A549 (cell line): ENCODE results near the gene XPO4. TPM values are rescaled to one million over a fixed set of nuclear protein-coding genes. Genes with fewer than 3 reads are reported as not detected.

Experiments used
- ATAC-seq, 2 experiments: fragments of 200-7000 bp in 1 of 2; fragments of >200 bp in 1 of 2; cut with Nextera tagmentation in 1 of 2; cut with Tn5 transposase in 1 of 2; 3 replicates each; pipeline versions ENCODE4 v1.8.0 to v1.9.1; 2018 to 2020; ENCODE audit warnings: mild to moderate bottlenecking in 1 of 2, moderate library complexity in 1 of 2
- CTCF ChIA-PET: fragments of 300-600 bp; sonication (Branson Sonifier 250); formaldehyde crosslinking; extraction: SDS; loops from one replicate; lab custom pipeline; 2021; ENCODE audit warnings: antibody characterized with exemption, inconsistent platforms; lab: Yijun Ruan, JAX
- POLR2A ChIA-PET: fragments of 350-600 bp; formaldehyde crosslinking; extraction: SDS; loops from one replicate; lab custom pipeline; 2021; ENCODE audit warnings: antibody characterized with exemption, inconsistent platforms; lab: Yijun Ruan, JAX
- DNase-seq, 2 experiments: peaks; one replicate each; pipeline versions ENCODE4 v3.0.0 to v3.0.0-alpha.2; 2011 to 2016; ENCODE audit warnings: low read depth in 1 of 2, low spot score in 1 of 2
- FAIRE-seq: peaks from 2 replicates; lab custom pipeline; 2011; peaks lifted over from hg19 to GRCh38; lab: Jason Lieb, UNC
- H3K27ac ChIP-seq, 2 experiments: fragments of >200 bp; sonication (Bioruptor Twin); formaldehyde crosslinking; 3 replicates each; pipeline ENCODE4 v1.5.1; 2016 to 2017
- H3K4me1 ChIP-seq: fragments of >200 bp; sonication (Bioruptor Twin); formaldehyde crosslinking; 3 replicates; pipeline ENCODE4 v1.6.1; 2016
- H3K4me2 ChIP-seq: fragments of >200 bp; sonication (Bioruptor Twin); formaldehyde crosslinking; 3 replicates; pipeline ENCODE4 v1.6.1; 2016
- H3K4me3 ChIP-seq: fragments of >200 bp; sonication (Bioruptor Twin); formaldehyde crosslinking; 3 replicates; pipeline ENCODE4 v1.5.1; 2016
- H3K9me3 ChIP-seq: fragments of >200 bp; sonication (Bioruptor Twin); formaldehyde crosslinking; 3 replicates; pipeline ENCODE4 v1.6.1; 2016
- CBX2 ChIP-seq: fragments of 200-600 bp; sonication (generic); IDR thresholded peaks from 2 replicates; pipeline ENCODE4 v1.6.1; 2016; ENCODE audit warnings: low read depth, mild to moderate bottlenecking, borderline replicate concordance
- CHD2 ChIP-seq: fragments of 150-350 bp; IDR thresholded peaks from 2 replicates; pipeline ENCODE4 v1.6.1; 2014; ENCODE audit warnings: low read length; ENCODE audit not compliant: partially characterized antibody
- EHMT2 ChIP-seq: fragments of 200-600 bp; sonication (generic); IDR thresholded peaks from 2 replicates; pipeline ENCODE4 v1.6.1; 2016; ENCODE audit warnings: antibody characterized with exemption, low read depth, mild to moderate bottlenecking, moderate library complexity
- FOSB ChIP-seq: fragments of 250-450 bp; sonication (Bioruptor Pico); IDR thresholded peaks from 2 replicates; pipeline ENCODE4 v1.5.0; 2020; ENCODE audit warnings: mild to moderate bottlenecking, moderate library complexity
- FOXS1 ChIP-seq: fragments of 250-450 bp; sonication (Bioruptor Pico); IDR thresholded peaks from 2 replicates; pipeline ENCODE4 v1.5.0; 2020; ENCODE audit warnings: mild to moderate bottlenecking, moderate library complexity
- GATA3 ChIP-seq: IDR thresholded peaks from 2 replicates; pipeline ENCODE4 v1.6.1; 2012; ENCODE audit warnings: borderline replicate concordance
- HEYL ChIP-seq: fragments of 250-450 bp; sonication (Bioruptor Pico); IDR thresholded peaks from 2 replicates; pipeline ENCODE4 v1.8.0; 2021; ENCODE audit warnings: mild to moderate bottlenecking, moderate library complexity
- HOXB13 ChIP-seq: fragments of 250-450 bp; sonication (Bioruptor Pico); IDR thresholded peaks from 2 replicates; pipeline ENCODE4 v1.5.0; 2020; ENCODE audit warnings: low read depth, mild to moderate bottlenecking, moderate library complexity
- JUN ChIP-seq, 2 experiments: fragments of >200 bp; sonication (Bioruptor Twin); formaldehyde crosslinking; IDR thresholded peaks; 2 replicates in 1 of 2; 3 replicates in 1 of 2; pipeline ENCODE4 v1.6.1; 2016 to 2017
- JUNB ChIP-seq: fragments of >200 bp; sonication (Bioruptor Twin); formaldehyde crosslinking; IDR thresholded peaks from 2 replicates; pipeline ENCODE4 v1.6.1; 2016
- KDM5A ChIP-seq: fragments of 200-600 bp; sonication (generic); IDR thresholded peaks from 2 replicates; pipeline ENCODE4 v1.6.1; 2016; ENCODE audit warnings: antibody characterized with exemption, mild to moderate bottlenecking
- MAFK ChIP-seq: fragments of 450-650 bp; IDR thresholded peaks from 2 replicates; pipeline ENCODE4 v1.6.1; 2014; ENCODE audit not compliant: partially characterized antibody
- MYC ChIP-seq: IDR thresholded peaks from 2 replicates; pipeline ENCODE4 v1.6.1; 2012; ENCODE audit warnings: mild to moderate bottlenecking, inconsistent platforms, low read length, improper control_type of control experiment, borderline replicate concordance
- NFE2L2 ChIP-seq: fragments of 150-350 bp; conservative IDR thresholded peaks from 2 replicates; pipeline ENCODE4 v1.6.1; 2014; ENCODE audit warnings: low read length
- NR3C1 ChIP-seq: fragments of >200 bp; sonication (Bioruptor Twin); formaldehyde crosslinking; IDR thresholded peaks from 3 replicates; pipeline ENCODE4 v1.6.1; 2017
- ZFP36 ChIP-seq: fragments of 450-650 bp; IDR thresholded peaks from 2 replicates; pipeline ENCODE4 v1.6.1; 2014; ENCODE audit warnings: borderline replicate concordance; ENCODE audit not compliant: partially characterized antibody
- ZSCAN20 ChIP-seq: fragments of 250-450 bp; sonication (Bioruptor Pico); IDR thresholded peaks from 2 replicates; pipeline ENCODE4 v1.8.0; 2022; ENCODE audit warnings: mild to moderate bottlenecking, moderate library complexity
- WGBS: methylation state at CpG from one replicate; pipeline ENCODE4 v1.1.6; 2017; ENCODE audit errors: missing lambda C conversion rate; 5-methylcytosine and 5-hydroxymethylcytosine counted together
- polyA plus RNA-seq, 4 experiments: library from polyadenylated mRNA; depleted of rRNA in 3 of 4; stranded (reverse); fragments of >200 nt; fragmentation: RNase III in 1 of 4; extraction: RNeasy Plus Mini Kit Qiagen cat#74134 plus additional on column Dnase treatment in 1 of 4; gene quantifications; 2 replicates in 3 of 4; 3 replicates in 1 of 4; pipeline ENCODE4 v1.2.3, GENCODE V29; 2011 to 2017
- TF ChIP-seq, protein P1 (sequence below): IDR thresholded peaks from 2 replicates; pipeline ENCODE4 v1.6.1; 2012
- TF ChIP-seq, protein P2 (sequence below): fragments of >200 bp; sonication (Bioruptor Twin); formaldehyde crosslinking; IDR thresholded peaks from 3 replicates; pipeline ENCODE4 v1.6.1; 2016
- TF ChIP-seq, protein P3 (sequence below): fragments of >200 bp; sonication (Bioruptor Twin); formaldehyde crosslinking; IDR thresholded peaks from 2 replicates; pipeline ENCODE4 v1.6.1; 2016
- TF ChIP-seq, protein P4 (sequence below): fragments of 250-450 bp; sonication (Bioruptor Pico); IDR thresholded peaks from 2 replicates; pipeline ENCODE4 v1.5.0; 2020; ENCODE audit warnings: low read depth, mild to moderate bottlenecking, moderate library complexity
- TF ChIP-seq, protein P5 (sequence below): fragments of 150-350 bp; IDR thresholded peaks from 2 replicates; pipeline ENCODE4 v1.6.1; 2014; ENCODE audit warnings: low read depth, mild to moderate bottlenecking, low read length
- TF ChIP-seq, protein P6 (sequence below): IDR thresholded peaks from 2 replicates; pipeline ENCODE4 v1.6.1; 2012; ENCODE audit warnings: low read depth, borderline replicate concordance
- TF ChIP-seq, protein P7 (sequence below): fragments of 450-650 bp; IDR thresholded peaks from 2 replicates; pipeline ENCODE4 v1.6.1; 2014; ENCODE audit warnings: antibody characterized with exemption
- TF ChIP-seq, protein P8 (sequence below): fragments of 200-600 bp; sonication (generic); IDR thresholded peaks from 2 replicates; pipeline ENCODE4 v1.6.1; 2016; ENCODE audit warnings: antibody characterized with exemption, mild to moderate bottlenecking, moderate library complexity

Gene XPO4
- polyA plus RNA-seq, 2 of the 4 experiments (the other 2 are of a cell fraction), result 7.3 to 16.6 TPM

DNA sequence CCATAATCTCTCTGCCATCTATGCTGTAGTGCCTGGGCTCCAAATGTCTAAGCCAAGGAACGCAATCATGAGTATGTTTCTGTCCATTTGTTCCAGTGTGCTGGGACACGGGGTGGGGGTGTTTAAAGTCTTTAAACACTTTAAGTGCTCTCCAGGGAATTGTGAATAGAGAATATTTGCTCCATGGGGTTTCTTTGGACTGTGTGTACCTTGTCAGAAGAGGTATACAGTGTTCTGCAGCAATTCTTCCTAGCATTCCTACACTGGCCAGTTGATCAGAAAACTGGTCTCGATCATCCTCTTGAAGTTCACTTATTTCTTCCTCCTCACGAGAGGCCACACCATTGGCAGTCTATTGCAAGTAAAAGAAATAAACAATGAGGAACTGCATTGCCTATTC, 93.7 kb downstream of the XPO4 start:
- no peak for ATAC-seq
- Histone ChIP-seq H3K27ac (no peak overlapping the region), H3K9me3 (no peaks in the 10 kb centered on the region), H3K4me1 (peaks cover 10% of the 10 kb centered on the region), H3K4me3 (no peak overlapping the region), H3K4me2 (no peak overlapping the region)
- no peak for FAIRE-seq
- no peak for DNase-seq
- TF ChIP-seq GATA3 (no peak), FOSB (CRISPR knock-in tag) (no peak), JUN (IDR thresholded peaks at IDR 0.05) (no peak), HOXB13 (CRISPR knock-in tag) (no peak), EHMT2 (no peak), NR3C1 (no peak), MYC (no peak), CHD2 (no peak), MAFK (no peak), NFE2L2 (no peak), HEYL (no peak), ZSCAN20 (CRISPR knock-in tag) (no peak)
- TF ChIP-seq, protein P1, sequence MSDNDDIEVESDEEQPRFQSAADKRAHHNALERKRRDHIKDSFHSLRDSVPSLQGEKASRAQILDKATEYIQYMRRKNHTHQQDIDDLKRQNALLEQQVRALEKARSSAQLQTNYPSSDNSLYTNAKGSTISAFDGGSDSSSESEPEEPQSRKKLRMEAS, result no peak
- TF ChIP-seq, protein P2, sequence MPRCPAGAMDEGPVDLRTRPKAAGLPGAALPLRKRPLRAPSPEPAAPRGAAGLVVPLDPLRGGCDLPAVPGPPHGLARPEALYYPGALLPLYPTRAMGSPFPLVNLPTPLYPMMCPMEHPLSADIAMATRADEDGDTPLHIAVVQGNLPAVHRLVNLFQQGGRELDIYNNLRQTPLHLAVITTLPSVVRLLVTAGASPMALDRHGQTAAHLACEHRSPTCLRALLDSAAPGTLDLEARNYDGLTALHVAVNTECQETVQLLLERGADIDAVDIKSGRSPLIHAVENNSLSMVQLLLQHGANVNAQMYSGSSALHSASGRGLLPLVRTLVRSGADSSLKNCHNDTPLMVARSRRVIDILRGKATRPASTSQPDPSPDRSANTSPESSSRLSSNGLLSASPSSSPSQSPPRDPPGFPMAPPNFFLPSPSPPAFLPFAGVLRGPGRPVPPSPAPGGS, result no peak
- TF ChIP-seq, protein P3, sequence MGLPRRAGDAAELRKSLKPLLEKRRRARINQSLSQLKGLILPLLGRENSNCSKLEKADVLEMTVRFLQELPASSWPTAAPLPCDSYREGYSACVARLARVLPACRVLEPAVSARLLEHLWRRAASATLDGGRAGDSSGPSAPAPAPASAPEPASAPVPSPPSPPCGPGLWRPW, result no peak
- TF ChIP-seq, protein P4, sequence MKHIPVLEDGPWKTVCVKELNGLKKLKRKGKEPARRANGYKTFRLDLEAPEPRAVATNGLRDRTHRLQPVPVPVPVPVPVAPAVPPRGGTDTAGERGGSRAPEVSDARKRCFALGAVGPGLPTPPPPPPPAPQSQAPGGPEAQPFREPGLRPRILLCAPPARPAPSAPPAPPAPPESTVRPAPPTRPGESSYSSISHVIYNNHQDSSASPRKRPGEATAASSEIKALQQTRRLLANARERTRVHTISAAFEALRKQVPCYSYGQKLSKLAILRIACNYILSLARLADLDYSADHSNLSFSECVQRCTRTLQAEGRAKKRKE (CRISPR knock-in tag), result no peak
- TF ChIP-seq, protein P5, sequence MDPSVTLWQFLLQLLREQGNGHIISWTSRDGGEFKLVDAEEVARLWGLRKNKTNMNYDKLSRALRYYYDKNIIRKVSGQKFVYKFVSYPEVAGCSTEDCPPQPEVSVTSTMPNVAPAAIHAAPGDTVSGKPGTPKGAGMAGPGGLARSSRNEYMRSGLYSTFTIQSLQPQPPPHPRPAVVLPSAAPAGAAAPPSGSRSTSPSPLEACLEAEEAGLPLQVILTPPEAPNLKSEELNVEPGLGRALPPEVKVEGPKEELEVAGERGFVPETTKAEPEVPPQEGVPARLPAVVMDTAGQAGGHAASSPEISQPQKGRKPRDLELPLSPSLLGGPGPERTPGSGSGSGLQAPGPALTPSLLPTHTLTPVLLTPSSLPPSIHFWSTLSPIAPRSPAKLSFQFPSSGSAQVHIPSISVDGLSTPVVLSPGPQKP, result no peak
- POLR2A ChIA-PET, result no interaction called here
- CTCF ChIA-PET, result interaction anchor here (0.6 to 1.9 kb wide), 2 partner anchors 20 to 50 kb away, joined by 3 to 6 read pairs; no protein-coding TSS in a partner anchor
- WGBS, result 92% methylated on average over 4 of the region's 4 CpGs

DNA sequence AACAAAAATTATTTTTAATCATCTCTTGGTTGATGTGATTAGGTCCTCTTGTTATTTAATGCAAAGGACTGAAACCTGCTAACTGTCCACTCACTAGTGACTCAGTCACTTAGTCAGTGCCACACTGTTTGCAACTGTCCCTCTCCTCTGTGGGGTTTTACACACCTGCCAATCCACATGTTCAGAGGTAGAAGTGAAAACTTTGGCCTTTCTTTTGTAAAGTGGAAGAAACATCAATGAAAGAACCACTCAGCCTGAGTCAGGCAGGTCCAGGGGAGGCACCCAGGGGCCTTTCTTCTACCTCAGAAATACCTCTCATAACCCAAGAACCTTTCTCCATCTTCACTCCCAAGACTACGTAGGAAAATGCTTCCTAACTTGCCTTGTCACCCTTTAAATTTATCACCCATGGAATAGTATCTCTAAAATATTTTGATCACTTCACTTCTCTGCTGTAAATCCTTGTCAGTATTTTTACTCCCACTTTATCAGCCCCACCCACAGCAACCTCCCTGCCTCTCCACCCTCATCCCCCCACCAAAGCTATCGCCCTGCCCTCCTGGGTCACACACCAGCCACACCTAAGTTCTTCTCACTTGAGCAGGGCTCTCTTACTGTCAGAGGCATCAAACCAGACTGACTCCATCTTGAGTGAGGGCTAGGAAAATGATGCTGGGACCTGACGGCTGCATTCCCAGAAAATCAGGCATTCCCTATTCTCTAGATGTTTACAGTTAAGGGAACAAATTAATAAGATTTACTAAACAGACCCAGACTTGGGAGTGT, 99.2 kb downstream of the XPO4 start:
- no peaks in the 10 kb centered on the region for H3K9me3 ChIP-seq
- TF ChIP-seq, protein P6, sequence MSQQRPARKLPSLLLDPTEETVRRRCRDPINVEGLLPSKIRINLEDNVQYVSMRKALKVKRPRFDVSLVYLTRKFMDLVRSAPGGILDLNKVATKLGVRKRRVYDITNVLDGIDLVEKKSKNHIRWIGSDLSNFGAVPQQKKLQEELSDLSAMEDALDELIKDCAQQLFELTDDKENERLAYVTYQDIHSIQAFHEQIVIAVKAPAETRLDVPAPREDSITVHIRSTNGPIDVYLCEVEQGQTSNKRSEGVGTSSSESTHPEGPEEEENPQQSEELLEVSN, result no peak
- TF ChIP-seq MYC, result no peak
- TF ChIP-seq, protein P7, sequence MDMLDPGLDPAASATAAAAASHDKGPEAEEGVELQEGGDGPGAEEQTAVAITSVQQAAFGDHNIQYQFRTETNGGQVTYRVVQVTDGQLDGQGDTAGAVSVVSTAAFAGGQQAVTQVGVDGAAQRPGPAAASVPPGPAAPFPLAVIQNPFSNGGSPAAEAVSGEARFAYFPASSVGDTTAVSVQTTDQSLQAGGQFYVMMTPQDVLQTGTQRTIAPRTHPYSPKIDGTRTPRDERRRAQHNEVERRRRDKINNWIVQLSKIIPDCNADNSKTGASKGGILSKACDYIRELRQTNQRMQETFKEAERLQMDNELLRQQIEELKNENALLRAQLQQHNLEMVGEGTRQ, result no peak
- TF ChIP-seq KDM5A, result no peak
- TF ChIP-seq, protein P1, result no peak
- no peak for TF ChIP-seq JUNB
- no peak for TF ChIP-seq CHD2
- no peak for TF ChIP-seq FOXS1 (CRISPR knock-in tag)
- TF ChIP-seq EHMT2, result no peak
- no peak for TF ChIP-seq CBX2
- TF ChIP-seq, protein P8, sequence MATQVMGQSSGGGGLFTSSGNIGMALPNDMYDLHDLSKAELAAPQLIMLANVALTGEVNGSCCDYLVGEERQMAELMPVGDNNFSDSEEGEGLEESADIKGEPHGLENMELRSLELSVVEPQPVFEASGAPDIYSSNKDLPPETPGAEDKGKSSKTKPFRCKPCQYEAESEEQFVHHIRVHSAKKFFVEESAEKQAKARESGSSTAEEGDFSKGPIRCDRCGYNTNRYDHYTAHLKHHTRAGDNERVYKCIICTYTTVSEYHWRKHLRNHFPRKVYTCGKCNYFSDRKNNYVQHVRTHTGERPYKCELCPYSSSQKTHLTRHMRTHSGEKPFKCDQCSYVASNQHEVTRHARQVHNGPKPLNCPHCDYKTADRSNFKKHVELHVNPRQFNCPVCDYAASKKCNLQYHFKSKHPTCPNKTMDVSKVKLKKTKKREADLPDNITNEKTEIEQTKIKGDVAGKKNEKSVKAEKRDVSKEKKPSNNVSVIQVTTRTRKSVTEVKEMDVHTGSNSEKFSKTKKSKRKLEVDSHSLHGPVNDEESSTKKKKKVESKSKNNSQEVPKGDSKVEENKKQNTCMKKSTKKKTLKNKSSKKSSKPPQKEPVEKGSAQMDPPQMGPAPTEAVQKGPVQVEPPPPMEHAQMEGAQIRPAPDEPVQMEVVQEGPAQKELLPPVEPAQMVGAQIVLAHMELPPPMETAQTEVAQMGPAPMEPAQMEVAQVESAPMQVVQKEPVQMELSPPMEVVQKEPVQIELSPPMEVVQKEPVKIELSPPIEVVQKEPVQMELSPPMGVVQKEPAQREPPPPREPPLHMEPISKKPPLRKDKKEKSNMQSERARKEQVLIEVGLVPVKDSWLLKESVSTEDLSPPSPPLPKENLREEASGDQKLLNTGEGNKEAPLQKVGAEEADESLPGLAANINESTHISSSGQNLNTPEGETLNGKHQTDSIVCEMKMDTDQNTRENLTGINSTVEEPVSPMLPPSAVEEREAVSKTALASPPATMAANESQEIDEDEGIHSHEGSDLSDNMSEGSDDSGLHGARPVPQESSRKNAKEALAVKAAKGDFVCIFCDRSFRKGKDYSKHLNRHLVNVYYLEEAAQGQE, result no peak
- TF ChIP-seq, protein P5, result no peak
- TF ChIP-seq HEYL, result no peak
- TF ChIP-seq ZFP36, result no peak
- ATAC-seq (no peak), FAIRE-seq (no peak), DNase-seq (no peak)
- 91% methylated on average over 3 of the region's 3 CpGs for WGBS
- no peaks in the 10 kb centered on the region for H3K4me1 ChIP-seq
- ChIA-PET CTCF (no interaction called here), POLR2A (no interaction called here)
- H3K4me2 ChIP-seq, result no peak overlapping the region
- no peak overlapping the region for H3K27ac ChIP-seq
- H3K4me3 ChIP-seq, result no peak overlapping the region
